Ramos (cell line): Measurements from ENCODE around the gene TMLHE.
"Not testable (repeated sequence)": the region's sequence is repeated elsewhere in the genome, so short reads cannot be mapped to it uniquely, and the experiment has no call there.

Source experiments
- in situ Hi-C: fragments of 300-500 bp; cut with MboI; formaldehyde crosslinking; loops from one replicate; pipeline ENCODE4 v1.14.3; 2022; ENCODE audit warnings: low sequenced_read_pairs; ENCODE audit not compliant: unreplicated experiment

The TMLHE gene, protein sequence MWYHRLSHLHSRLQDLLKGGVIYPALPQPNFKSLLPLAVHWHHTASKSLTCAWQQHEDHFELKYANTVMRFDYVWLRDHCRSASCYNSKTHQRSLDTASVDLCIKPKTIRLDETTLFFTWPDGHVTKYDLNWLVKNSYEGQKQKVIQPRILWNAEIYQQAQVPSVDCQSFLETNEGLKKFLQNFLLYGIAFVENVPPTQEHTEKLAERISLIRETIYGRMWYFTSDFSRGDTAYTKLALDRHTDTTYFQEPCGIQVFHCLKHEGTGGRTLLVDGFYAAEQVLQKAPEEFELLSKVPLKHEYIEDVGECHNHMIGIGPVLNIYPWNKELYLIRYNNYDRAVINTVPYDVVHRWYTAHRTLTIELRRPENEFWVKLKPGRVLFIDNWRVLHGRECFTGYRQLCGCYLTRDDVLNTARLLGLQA

GRCh38 chrX:155612312-155613224 is at the start of gene TMLHE, which contains the start of gene SPRY3:
Gene TMLHE, minus strand, starts transcription at chrX:155612952. Its CDS starts 67,676 bp downstream, at chrX:155545276.
Gene SPRY3, plus strand, starts transcription at chrX:155612586.
- in situ Hi-C loops = no loop called here

DNA sequence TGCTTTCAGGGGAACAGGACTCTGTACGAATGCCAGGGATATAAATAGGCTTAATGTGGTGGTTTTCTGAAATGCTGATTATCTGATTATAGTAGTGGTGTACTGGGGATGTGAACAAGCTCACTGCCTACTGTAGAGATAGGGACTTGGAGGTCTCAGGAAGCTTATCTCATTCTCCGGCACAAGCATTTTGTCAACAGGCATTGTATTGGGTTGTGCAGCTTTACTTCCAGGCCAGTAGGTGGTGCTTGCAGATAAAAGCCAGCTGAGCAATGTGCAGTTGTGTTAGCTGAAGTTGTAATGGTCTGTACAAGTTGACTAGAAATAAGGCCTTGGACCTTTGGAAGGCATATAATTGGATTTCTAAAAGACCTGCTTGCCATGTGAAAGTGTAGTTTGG is 49.5 kb upstream of the TMLHE start:
- in situ Hi-C loops = no loop called here

- in situ Hi-C loops = no loop called here
Observed at GRCh38 chrX:155645180-155645579, 32.4 kb upstream of the TMLHE start.

DNA sequence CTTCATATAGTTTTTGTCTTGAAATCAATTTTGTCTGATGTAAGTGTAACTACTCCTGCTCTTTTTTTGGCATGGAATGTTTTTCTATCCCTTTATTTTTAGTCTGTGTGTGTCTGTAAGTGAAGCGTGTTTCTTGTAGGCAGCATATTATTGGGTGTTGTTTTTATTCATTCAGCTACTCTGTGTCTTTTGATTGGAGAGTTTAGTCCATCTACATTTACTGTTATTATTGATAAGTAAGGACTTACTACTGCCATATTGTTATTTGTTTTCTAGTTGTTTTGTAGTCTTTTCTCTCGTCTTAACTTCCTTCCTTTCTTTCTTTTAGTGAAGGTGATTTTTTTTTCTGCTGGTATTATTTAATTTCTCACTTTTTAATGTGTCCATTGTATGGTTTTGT is 30.5 kb upstream of the TMLHE start:
- in situ Hi-C loops = no loop called here

- in situ Hi-C loops = not testable (repeated sequence)
Observed at GRCh38 chrX:155641371-155641770, 28.6 kb upstream of the TMLHE start.

- in situ Hi-C loops = no loop called here
Observed at GRCh38 chrX:155637714-155638113, 25.0 kb upstream of the TMLHE start.

- in situ Hi-C loops = not testable (repeated sequence)
Observed at GRCh38 chrX:155635019-155635418, 22.3 kb upstream of the TMLHE start.

GRCh38 chrX:155632431-155633100 is 19.8 kb upstream of the TMLHE start:
- in situ Hi-C loops = no loop called here

DNA sequence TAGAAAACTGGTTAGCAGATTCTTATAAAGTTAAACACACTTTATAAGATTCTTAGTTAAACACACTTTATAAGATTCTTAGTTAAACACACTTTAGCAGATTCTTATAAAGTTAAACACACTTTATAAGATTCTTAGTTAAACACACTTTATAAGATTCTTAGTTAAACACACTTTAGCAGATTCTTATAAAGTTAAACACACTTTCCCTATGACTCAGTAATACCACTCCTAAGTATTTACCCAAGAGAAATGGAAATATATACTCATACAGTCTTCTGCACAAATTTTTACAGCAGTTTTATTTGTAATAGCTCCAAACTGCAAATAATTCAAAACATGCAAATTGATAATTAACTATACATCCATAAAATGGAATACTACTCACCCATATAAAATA is 7.4 kb upstream of the TMLHE start:
- in situ Hi-C loops = not testable (repeated sequence)

DNA sequence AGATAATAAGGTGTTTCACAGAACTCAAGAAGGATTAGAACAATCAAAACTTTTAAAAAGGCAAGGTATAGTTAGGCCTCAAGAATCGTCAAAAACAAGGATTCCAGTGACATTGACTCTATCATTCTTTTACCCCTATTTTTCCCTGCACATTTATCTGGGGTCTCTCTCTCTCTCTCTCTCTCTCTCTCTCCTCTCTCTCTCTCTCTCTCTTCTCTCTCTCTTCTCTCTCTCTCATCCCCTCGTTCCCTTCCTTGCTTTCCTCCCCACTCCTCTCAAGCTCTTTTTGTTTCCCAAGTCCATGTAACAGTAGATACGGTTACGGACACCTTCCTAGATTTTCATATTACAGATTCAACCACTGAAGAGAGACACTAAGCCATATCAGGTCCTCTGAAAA is 3.2 kb upstream of the TMLHE start:
- in situ Hi-C loops = no loop called here

GRCh38 chrX:155613927-155614559 is 1.3 kb upstream of the TMLHE start:
- in situ Hi-C loops = no loop called here

- in situ Hi-C loops = no loop called here
Observed at GRCh38 chrX:155611302-155611701, 1.4 kb downstream of the TMLHE start.

- in situ Hi-C loops = no loop called here
Observed at GRCh38 chrX:155592981-155593380, 19.8 kb downstream of the TMLHE start.

DNA sequence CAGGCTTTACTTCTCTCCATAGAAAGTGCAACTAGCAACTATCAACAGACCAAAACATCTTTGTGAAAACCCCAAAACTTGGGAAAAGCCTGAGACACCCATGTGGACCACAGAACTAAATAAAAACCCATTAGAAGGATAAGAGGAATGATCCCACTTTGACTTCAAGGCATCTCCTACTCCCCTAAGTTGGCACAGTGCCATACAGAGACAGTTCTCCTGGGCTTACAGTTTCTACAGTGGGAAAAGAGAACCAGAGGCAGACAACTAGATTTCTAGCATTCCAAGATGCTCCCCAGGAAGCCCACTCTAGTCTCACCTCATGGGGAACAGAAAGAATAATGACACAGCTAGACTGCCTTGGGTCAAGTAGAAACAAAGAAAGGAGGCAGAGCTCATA is 20.4 kb downstream of the TMLHE start:
- in situ Hi-C loops = no loop called here

DNA sequence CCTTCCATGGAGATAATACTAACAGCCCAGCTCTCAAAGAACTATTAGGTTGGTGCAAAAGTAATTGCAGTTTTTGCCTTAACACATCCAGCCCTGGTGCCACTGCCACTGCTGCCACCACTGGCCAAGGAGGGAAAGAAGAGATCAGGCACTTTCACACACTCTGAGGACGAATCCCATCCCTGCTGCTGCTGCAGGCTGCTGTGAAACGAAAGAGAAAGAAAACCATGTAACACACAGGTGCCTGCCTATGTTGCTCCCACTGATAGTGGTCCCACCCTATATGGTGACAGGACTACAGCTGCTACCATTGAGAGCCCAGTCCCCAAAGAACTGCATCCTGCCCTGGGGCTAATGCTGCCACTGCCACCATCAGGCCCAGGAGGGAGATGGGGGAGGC is 35.1 kb downstream of the TMLHE start:
- in situ Hi-C loops = no loop called here

DNA sequence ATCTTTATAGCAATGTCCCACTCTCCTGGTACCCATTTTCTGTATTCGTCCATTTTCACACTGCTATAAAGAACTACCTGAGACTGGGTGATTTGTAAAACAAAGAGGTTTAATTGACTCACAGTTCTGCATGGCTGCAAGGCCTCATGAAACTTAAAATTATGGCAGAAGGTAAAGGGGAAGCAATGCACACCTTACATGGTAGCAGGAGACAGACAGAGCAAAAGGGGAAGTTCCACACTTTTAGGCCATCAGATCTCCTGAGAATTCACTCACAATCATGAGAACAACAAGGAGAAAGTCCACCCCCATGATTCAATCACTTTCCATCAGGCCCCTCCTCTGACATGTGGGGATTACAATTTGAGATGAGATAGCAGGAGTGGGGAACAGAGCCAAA is 49.7 kb downstream of the TMLHE start:
- in situ Hi-C loops = no loop called here

DNA sequence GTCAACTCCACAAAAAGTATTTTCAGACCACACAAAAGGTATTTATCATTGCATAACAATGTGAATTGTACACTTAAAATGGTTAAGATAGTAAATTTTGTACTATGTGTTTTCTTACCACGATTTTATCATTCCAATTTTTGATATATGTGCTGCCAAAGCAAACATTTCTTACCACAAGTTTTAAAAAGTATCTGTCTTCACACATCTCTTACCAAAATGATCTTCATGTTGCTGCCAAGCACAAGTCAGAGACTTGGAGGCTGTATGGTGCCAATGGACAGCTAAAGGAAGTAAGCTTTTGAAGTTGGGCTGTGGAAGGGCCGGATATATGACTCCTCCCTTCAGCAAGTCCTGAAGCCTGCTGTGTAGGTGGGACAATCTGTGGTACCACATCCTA is 67.9 kb downstream of the TMLHE start:
- in situ Hi-C loops = no loop called here

DNA sequence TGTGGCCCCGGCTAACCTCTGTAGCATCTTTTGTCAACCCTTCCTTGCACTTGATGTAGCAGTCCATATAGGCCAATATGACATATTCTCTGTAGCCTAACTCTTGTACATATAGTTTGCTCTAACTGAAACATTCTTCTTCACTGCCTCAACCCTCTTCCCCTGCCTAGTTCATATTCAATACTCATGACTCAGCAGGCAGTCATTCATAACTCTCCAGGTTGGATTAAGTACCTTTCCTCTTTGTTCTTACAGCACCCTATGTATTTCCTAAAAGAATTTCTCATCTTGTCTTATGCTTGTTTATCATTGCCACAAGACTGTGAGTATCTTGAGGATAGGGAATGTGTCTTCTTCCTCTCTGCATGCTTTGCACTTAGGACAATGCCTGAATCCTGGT is 76.9 kb downstream of the TMLHE start:
- in situ Hi-C loops = no loop called here

DNA sequence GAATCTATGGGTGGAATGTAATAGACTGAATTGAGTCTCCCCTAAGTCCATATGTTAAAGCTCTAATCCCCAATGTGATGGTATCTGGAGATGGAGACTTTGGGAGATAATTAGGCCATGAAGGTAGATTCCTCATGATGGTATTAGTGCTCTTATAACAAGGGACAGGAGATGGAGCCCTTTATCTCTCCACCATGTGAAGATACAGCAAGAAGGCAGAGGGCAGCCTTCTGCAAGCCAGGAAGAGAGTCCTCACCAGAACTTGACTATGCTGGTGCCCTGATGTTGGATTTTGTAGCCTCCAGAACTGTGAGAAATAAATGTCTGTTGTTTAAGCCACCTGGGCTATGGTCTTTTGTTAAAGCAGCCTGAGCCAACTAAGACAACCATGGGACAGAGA is 78.0 kb downstream of the TMLHE start:
- in situ Hi-C loops = no loop called here

DNA sequence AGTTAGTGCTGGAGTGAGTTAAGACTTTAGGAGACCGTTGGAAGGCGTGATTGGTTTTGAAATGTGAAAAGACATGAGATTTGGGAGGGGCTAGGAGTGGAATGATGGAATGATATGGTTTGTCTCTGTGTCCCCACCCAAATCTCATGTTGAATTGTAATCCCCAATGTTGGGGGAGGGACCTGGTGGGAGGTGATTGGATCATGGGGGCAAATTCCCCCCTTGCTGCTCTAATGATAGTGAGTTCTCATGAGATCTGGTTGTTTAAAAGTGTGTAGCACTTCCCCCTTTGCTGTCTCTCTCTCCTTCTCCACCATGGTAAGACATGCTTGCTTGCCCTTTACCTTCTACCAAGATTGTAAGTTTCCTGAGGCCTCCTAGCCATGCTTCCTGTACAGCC is 85.7 kb downstream of the TMLHE start:
- in situ Hi-C loops = not testable (repeated sequence)
